GM21423 (cell line): ENCODE measurements around the gene NR5A1.

ENCODE experiments used
- ATAC-seq: cut with Tn5 transposase; IDR thresholded peaks from one replicate; pipeline ENCODE4 v1.9.1; 2021; ENCODE audit warnings: mild to moderate bottlenecking, moderate library complexity; ENCODE audit not compliant: unreplicated experiment

NR5A1 gene

GRCh38 chr9:124467410-124468060 lies 39.7 kb downstream of the NR5A1 start:
- no peak for ATAC-seq

- ATAC-seq, result no peak
Observed at GRCh38 chr9:124465736-124466135, 41.5 kb downstream of the NR5A1 start.

- no peak for ATAC-seq
Observed at GRCh38 chr9:124462739-124463138, 44.5 kb downstream of the NR5A1 start.

GRCh38 chr9:124458441-124458840 lies 48.8 kb downstream of the NR5A1 start:
- no peak for ATAC-seq

GRCh38 chr9:124457887-124458431 lies 49.2 kb downstream of the NR5A1 start:
- no peak for ATAC-seq

GRCh38 chr9:124457079-124457886 lies 49.9 kb downstream of the NR5A1 start:
- ATAC-seq, result no peak

GRCh38 chr9:124456341-124457078 lies 50.7 kb downstream of the NR5A1 start:
- no peak for ATAC-seq

GRCh38 chr9:124455820-124456219 lies 51.4 kb downstream of the NR5A1 start:
- ATAC-seq, result no peak

GRCh38 chr9:124454791-124455443 lies 52.3 kb downstream of the NR5A1 start:
- no peak for ATAC-seq

GRCh38 chr9:124454296-124454695 lies 52.9 kb downstream of the NR5A1 start:
- ATAC-seq, result no peak

GRCh38 chr9:124453586-124454191 lies 53.5 kb downstream of the NR5A1 start:
- no peak for ATAC-seq

- ATAC-seq, result no peak
Observed at GRCh38 chr9:124452841-124453585, 54.2 kb downstream of the NR5A1 start.

GRCh38 chr9:124452326-124452725 lies 54.9 kb downstream of the NR5A1 start:
- ATAC-seq, result no peak

- no peak for ATAC-seq
Observed at GRCh38 chr9:124450931-124451661, 56.1 kb downstream of the NR5A1 start.

- no peak for ATAC-seq
Observed at GRCh38 chr9:124450241-124450924, 56.8 kb downstream of the NR5A1 start, which contains the start of gene ADGRD2. Gene ADGRD2, plus strand, starts transcription at chr9:124450451. Its CDS starts 1,216 bp downstream, at chr9:124451667.

- no peak for ATAC-seq
Observed at GRCh38 chr9:124449381-124450151, 57.6 kb downstream of the NR5A1 start.

GRCh38 chr9:124448019-124448418 lies 59.2 kb downstream of the NR5A1 start:
- ATAC-seq, result no peak

GRCh38 chr9:124447297-124447661 lies 59.9 kb downstream of the NR5A1 start:
- no peak for ATAC-seq
